Activated CD4-positive, CD25-positive, alpha-beta regulatory T cell (primary cell): ENCODE results near the gene ITGA3.

Source experiments
- DNase-seq, 4 experiments: peaks; one replicate each; lab custom pipeline; 2025; lab: John Stamatoyannopoulos, UW

Gene ITGA3

GRCh38 chr17:50071692-50072091 is 15.8 kb downstream of the ITGA3 start:
- no peak for DNase-seq

GRCh38 chr17:50072130-50072529 is 16.2 kb downstream of the ITGA3 start:
- no peak for DNase-seq

- DNase-seq = no peak
These were observed 17.0 kb downstream of the ITGA3 start for GRCh38 chr17:50072925-50073324.

- no peak for DNase-seq
These were observed 18.3 kb downstream of the ITGA3 start for GRCh38 chr17:50074227-50074626.

- no peak for DNase-seq
These were observed 19.6 kb downstream of the ITGA3 start for GRCh38 chr17:50075446-50076032.

GRCh38 chr17:50076221-50076590 is 20.3 kb downstream of the ITGA3 start:
- no peak for DNase-seq

- no peak for DNase-seq
These were observed 20.8 kb downstream of the ITGA3 start for GRCh38 chr17:50076591-50077235.

GRCh38 chr17:50078430-50078829 is 22.5 kb downstream of the ITGA3 start:
- DNase-seq = no peak

- no peak for DNase-seq
These were observed 23.6 kb downstream of the ITGA3 start for GRCh38 chr17:50079334-50080095.

GRCh38 chr17:50080096-50080480 is 24.2 kb downstream of the ITGA3 start:
- no peak for DNase-seq

- DNase-seq = no peak
These were observed 24.9 kb downstream of the ITGA3 start for GRCh38 chr17:50080827-50081226.

GRCh38 chr17:50081757-50082156 is 25.8 kb downstream of the ITGA3 start:
- no peak for DNase-seq

GRCh38 chr17:50087246-50087911 is 31.5 kb downstream of the ITGA3 start:
- peak; percentile 52 to 67 (median 54) for DNase-seq

- no peak for DNase-seq
These were observed 32.0 kb downstream of the ITGA3 start for GRCh38 chr17:50087912-50088405.

- DNase-seq = no peak
These were observed 33.3 kb downstream of the ITGA3 start for GRCh38 chr17:50088952-50089825.

- DNase-seq = no peak
These were observed 34.2 kb downstream of the ITGA3 start for GRCh38 chr17:50090071-50090470.

- no peak for DNase-seq
These were observed 35.3 kb downstream of the ITGA3 start for GRCh38 chr17:50090971-50091917.

GRCh38 chr17:50091918-50092285 is 36.0 kb downstream of the ITGA3 start:
- no peak for DNase-seq

GRCh38 chr17:50093246-50093645 is 37.3 kb downstream of the ITGA3 start:
- DNase-seq = no peak

- DNase-seq = no peak
These were observed 37.9 kb downstream of the ITGA3 start for GRCh38 chr17:50093807-50094206.
